ENCODE results near the gene EML4. TPM values are rescaled to one million over a fixed set of nuclear protein-coding genes. Genes with fewer than 3 reads are reported as not detected.

The EML4 gene
- total and polyA plus RNA-seq, 2 of the 13 experiments (the other 11 are each of a cell fraction or from before 2014, with no cell fraction given), result 243 to 476 TPM

- TF ChIP-seq E2F1 (CRISPR knock-in tag; IDR thresholded peaks at IDR 0.05), result no peak
- TF ChIP-seq KLF12 (CRISPR knock-in tag; IDR thresholded peaks at IDR 0.05; ENCODE audit: borderline replicate concordance), result no peak
- no peak for TF ChIP-seq YY1 (IDR thresholded peaks at IDR 0.05; ENCODE audit: insufficient read depth, insufficient replicate concordance, low read depth, low read length)
- peak; percentile 16; the same call in 1 of the 2 replicates for TF ChIP-seq KLF11 (CRISPR knock-in tag; IDR thresholded peaks at IDR 0.05)
- TF ChIP-seq FLYWCH1 (CRISPR knock-in tag; IDR thresholded peaks at IDR 0.05), result no peak
- no peak for TF ChIP-seq KMT2A (CRISPR knock-in tag; IDR thresholded peaks at IDR 0.05)
- TF ChIP-seq FOXO1 (CRISPR knock-in tag; IDR thresholded peaks at IDR 0.05), result peak; percentile 86; the same call in 1 of the 2 replicates
- 0 out of 2 replicates have a peak, but pooled peaks have one; percentile 33 for TF ChIP-seq ZNF580 (CRISPR knock-in tag; IDR thresholded peaks at IDR 0.05; ENCODE audit: borderline replicate concordance, low read depth)
- no peak for TF ChIP-seq HES4 (CRISPR knock-in tag; IDR thresholded peaks at IDR 0.05; ENCODE audit: borderline replicate concordance)
- TF ChIP-seq ZNF891 (CRISPR knock-in tag; IDR thresholded peaks at IDR 0.05), result no peak
- no peak for TF ChIP-seq ZNF224 (CRISPR knock-in tag; IDR thresholded peaks at IDR 0.05)
- peak; percentile 90; the same call in 1 of the 2 replicates for TF ChIP-seq ZNF350 (CRISPR knock-in tag; IDR thresholded peaks at IDR 0.05; ENCODE audit: borderline replicate concordance, low read depth)
- peak; percentile 81 for TF ChIP-seq SMC3 (IDR thresholded peaks at IDR 0.05; ENCODE audit: low read length)
- TF ChIP-seq ZNF552 (CRISPR knock-in tag; IDR thresholded peaks at IDR 0.05; ENCODE audit: borderline replicate concordance), result no peak
- TF ChIP-seq EP300 (IDR thresholded peaks at IDR 0.05; ENCODE audit: low read depth in 2 of 2, low read length in 2 of 2), result peak; percentile 62 to 87
- TF ChIP-seq EP300 (CRISPR knock-in tag; IDR thresholded peaks at IDR 0.05; ENCODE audit: borderline replicate concordance), result no peak; the same call in 1 of the 2 replicates
- TF ChIP-seq MEF2D (CRISPR knock-in tag; IDR thresholded peaks at IDR 0.05), result peak; percentile 89
- peak; percentile 88 for TF ChIP-seq ZNF687 (CRISPR knock-in tag; IDR thresholded peaks at IDR 0.05)
- TF ChIP-seq MED1 (CRISPR knock-in tag; IDR thresholded peaks at IDR 0.05), result peak; percentile 99
- 0 out of 2 replicates have a peak, but pooled peaks have one; percentile 27 for TF ChIP-seq ZNF451 (CRISPR knock-in tag; IDR thresholded peaks at IDR 0.05)
- TF ChIP-seq STAT5B (CRISPR knock-in tag; IDR thresholded peaks at IDR 0.05), result no peak
- TF ChIP-seq TEF (CRISPR knock-in tag; IDR thresholded peaks at IDR 0.05), result no peak
- no peak for TF ChIP-seq MYC (CRISPR knock-in tag; IDR thresholded peaks at IDR 0.05; ENCODE audit: borderline replicate concordance)
- TF ChIP-seq HDAC2 (CRISPR knock-in tag; IDR thresholded peaks at IDR 0.05), result peak; percentile 75
- TF ChIP-seq ESRRA (CRISPR knock-in tag; IDR thresholded peaks at IDR 0.05; ENCODE audit: low read depth), result no peak
Observed at GRCh38 chr2:42196403-42197267, 27.5 kb downstream of the EML4 start (continued).

Measured in HepG2 (cell line).